Stimulated activated naive B cell treated with anti-CD40 and anti-IgM and Interleukin-4, amounts not matched to agents 10 μg/mL and 1 μg/mL and 100 μg/mL, for 72 hours (primary cell): ENCODE data around the gene CSMD2.

Experiments used
- ATAC-seq, 2 donors: fragments of 150-1000 bp; cut with Tn5 transposase; replicated peaks; 2 replicates each; pipeline ENCODE4 v1.10.0; 2021; ENCODE audit warnings: moderate library complexity in 1 of 2
- DNase-seq: peaks from one replicate; pipeline ENCODE4 v3.0.0; 2021
- H3K27ac Mint-ChIP-seq: one replicate; pipeline ENCODE4 v1.8.0; 2022; ENCODE audit warnings: mild to moderate bottlenecking, mixed read lengths
- H3K27me3 Mint-ChIP-seq, 2 donors: one replicate each; pipeline ENCODE4 v1.8.0; 2022; ENCODE audit warnings: mixed read lengths in 2 of 2
- H3K36me3 Mint-ChIP-seq, 2 donors: one replicate each; pipeline ENCODE4 v1.8.0; 2022; ENCODE audit warnings: mixed read lengths in 2 of 2, mild to moderate bottlenecking in 1 of 2
- H3K4me1 Mint-ChIP-seq, 2 donors: one replicate each; pipeline ENCODE4 v1.8.0; 2022; ENCODE audit warnings: mixed read lengths in 2 of 2, mild to moderate bottlenecking in 1 of 2
- H3K4me3 Mint-ChIP-seq, 2 donors: one replicate each; pipeline ENCODE4 v1.8.0; 2022; ENCODE audit warnings: mild to moderate bottlenecking in 2 of 2, mixed read lengths in 2 of 2, moderate library complexity in 1 of 2
- H3K9me3 Mint-ChIP-seq, 2 donors: one replicate each; pipeline ENCODE4 v1.8.0; 2022; ENCODE audit warnings: mixed read lengths in 2 of 2, mild to moderate bottlenecking in 1 of 2

CSMD2 gene

DNA sequence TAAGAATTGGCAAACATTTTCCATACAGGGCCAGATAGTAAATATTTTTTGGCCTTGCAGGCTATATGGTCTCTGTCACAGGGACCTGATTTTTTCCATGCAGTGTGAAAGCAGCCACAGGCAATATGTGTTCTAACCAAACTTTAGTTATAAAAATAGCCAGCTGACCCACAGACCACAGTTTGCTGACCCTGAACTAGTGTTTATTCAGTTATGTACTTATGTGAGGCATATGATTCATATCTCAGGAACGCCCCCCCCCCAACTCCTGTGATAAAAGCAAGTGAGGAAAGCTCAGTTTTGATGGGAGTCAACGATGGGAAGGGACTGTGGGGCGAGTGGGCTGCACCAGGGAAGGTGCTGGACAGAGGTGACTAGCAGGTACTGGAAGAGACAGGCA is 221.1 kb downstream of the CSMD2 start:
- Mint-ChIP-seq H3K27me3 (no peaks in the 10 kb centered on the region), H3K36me3 (peaks cover 0 to under 1% of the 10 kb centered on the region in 2 donors)

DNA sequence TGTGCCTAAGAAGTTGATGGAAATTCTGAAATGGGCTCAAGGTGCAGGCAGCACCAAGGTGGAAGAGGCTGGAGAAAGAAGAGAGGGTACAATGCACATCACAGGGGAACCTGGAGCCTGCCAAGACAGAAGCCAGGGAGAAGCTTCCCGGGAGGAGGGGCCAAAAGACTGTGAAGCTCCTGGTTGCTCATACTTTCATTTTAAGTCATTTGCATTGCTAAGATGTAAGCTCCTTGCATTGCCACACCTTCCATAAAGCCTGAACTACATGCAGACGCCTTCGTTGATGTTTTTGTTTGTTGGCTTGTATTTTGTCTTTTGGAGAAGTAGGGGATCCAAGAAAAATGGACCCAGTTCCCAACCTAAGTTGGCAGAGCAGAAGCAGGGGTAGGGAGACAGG is 232.2 kb downstream of the CSMD2 start:
- DNase-seq, result no peak
- Mint-ChIP-seq H3K27ac (no peak overlapping the region), H3K4me3 (no peak overlapping the region), H3K4me1 (no peaks in the 10 kb centered on the region), H3K36me3 (no peaks in the 10 kb centered on the region), H3K9me3 (peaks cover 0 to 3% of the 10 kb centered on the region in 2 donors), H3K27me3 (peaks cover 14 to 22% of the 10 kb centered on the region in 2 donors)
- no peak for ATAC-seq

More for the DNA sequence above, 221.1 kb downstream of the CSMD2 start:
- peaks cover 3% of the 10 kb centered on the region in 2 donors for H3K9me3 Mint-ChIP-seq
- ATAC-seq (no peak), DNase-seq (no peak)
- no peak overlapping the region for H3K27ac Mint-ChIP-seq
- H3K4me1 Mint-ChIP-seq, result no peaks in the 10 kb centered on the region
- no peak overlapping the region for H3K4me3 Mint-ChIP-seq

DNA sequence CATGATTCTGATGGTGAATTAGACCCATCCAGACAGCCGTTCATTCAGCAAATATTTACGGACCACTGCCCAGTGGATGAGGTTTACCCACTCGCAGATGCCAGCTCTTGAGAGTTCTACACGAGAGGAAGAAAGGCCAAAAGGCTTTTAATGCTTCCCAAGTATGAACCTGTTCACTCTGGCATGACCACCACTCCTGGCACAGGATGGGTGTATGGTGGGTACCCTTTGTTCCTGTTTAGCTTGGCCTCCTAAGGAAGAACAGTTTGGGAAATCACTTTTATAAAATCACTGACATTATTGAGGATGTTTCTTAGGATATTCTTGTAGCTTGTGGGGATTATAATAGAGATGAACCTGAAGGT is 233.9 kb downstream of the CSMD2 start:
- Mint-ChIP-seq H3K27me3 (peaks cover 14 to 22% of the 10 kb centered on the region in 2 donors), H3K4me1 (no peaks in the 10 kb centered on the region), H3K9me3 (no peaks in the 10 kb centered on the region), H3K4me3 (no peak overlapping the region), H3K27ac (no peak overlapping the region), H3K36me3 (no peaks in the 10 kb centered on the region)
- ATAC-seq (no peak), DNase-seq (no peak)

DNA sequence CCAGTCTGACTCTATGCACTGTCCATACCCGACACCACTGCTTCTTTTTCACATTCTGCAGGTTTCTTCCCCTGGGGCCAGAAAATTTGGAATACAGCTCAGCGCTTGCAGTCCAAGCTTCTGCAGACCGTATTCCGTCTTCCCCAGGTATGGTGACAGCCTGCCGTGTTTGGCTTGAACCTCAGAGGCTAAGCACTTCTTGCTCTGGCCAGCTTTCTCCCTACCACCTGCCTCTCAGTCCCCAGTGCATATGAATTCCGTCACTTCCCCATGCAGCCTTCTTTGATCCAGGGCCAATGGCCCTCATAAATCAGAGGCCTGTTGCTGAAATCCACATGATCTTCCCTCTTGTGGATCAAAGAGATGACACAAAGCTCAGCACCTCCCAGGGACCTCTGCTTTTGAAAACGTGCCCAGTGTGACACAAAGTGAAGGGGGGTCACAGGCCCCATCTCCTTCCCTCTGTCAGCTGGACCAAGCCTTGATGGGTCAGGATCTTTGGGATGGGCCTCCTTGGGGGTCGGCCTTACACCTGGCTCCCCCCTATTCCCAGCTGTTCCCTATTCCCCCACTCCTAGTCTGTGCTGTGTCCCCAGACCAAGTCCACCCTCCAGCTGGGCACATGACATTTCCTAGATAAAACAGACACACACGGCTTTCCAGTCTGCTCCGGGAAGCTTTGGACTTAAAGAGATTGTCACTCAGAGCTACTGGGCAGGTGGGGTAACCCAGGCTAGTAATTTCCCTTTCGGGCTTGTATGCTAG is 234.5 kb downstream of the CSMD2 start:
- H3K36me3 Mint-ChIP-seq, result no peaks in the 10 kb centered on the region
- H3K4me3 Mint-ChIP-seq, result no peak overlapping the region
- H3K27me3 Mint-ChIP-seq, result peaks cover 14 to 22% of the 10 kb centered on the region in 2 donors
- H3K27ac Mint-ChIP-seq, result no peak overlapping the region
- ATAC-seq (no peak), DNase-seq (no peak)
- peaks cover 2 to 4% of the 10 kb centered on the region in 2 donors for H3K9me3 Mint-ChIP-seq
- H3K4me1 Mint-ChIP-seq, result no peaks in the 10 kb centered on the region

DNA sequence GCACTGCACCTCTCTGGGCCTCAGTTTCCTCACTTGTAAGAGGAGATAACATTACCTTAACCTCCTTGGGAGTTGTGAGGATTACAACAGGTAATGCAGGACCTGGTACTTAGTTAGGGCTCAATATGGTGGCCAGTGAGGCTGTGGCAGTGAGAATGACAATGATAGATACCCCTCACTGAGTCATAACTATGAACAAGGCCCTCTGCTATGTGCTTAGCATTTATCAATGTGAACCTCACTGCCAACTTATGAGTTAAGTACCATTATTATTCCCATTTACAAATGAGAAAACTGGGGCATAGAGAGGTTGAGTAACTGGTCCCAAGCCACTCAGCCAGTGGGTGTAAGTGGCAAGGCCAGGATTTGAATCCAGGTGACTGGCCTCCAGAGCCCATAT is 236.8 kb downstream of the CSMD2 start:
- no peaks in the 10 kb centered on the region for H3K4me1 Mint-ChIP-seq
- ATAC-seq (no peak), DNase-seq (no peak)
- no peak overlapping the region for H3K27ac Mint-ChIP-seq
- H3K9me3 Mint-ChIP-seq, result peaks cover 4 to 15% of the 10 kb centered on the region in 2 donors
- no peak overlapping the region for H3K4me3 Mint-ChIP-seq
- H3K36me3 Mint-ChIP-seq, result no peaks in the 10 kb centered on the region
- peaks cover 14% of the 10 kb centered on the region in 2 donors for H3K27me3 Mint-ChIP-seq

DNA sequence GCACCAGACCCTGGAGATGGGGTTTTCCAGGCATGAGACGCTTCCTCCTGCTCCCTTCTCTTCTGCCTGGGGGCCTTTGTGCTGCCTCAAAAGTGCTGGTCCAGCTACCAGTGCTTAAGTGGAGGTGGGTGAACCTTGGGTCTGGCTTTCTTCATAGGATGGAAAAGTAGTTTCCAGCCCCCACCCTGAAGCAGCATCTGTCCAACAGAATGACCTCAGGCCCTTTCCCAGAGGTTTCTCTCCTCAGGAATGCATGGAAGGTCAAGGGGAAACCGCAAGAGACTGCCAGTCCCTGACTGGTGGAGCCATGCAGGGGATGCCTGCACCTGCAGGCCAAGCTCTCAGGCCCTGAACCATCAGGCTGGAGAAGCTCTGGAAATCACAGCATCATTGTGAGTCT is 237.3 kb downstream of the CSMD2 start:
- Mint-ChIP-seq H3K27me3 (peaks cover 10 to 12% of the 10 kb centered on the region in 2 donors), H3K27ac (no peak overlapping the region), H3K4me1 (no peaks in the 10 kb centered on the region), H3K36me3 (no peaks in the 10 kb centered on the region), H3K9me3 (peaks cover 5 to 15% of the 10 kb centered on the region in 2 donors), H3K4me3 (no peak overlapping the region)
- ATAC-seq, result no peak
- DNase-seq, result no peak

DNA sequence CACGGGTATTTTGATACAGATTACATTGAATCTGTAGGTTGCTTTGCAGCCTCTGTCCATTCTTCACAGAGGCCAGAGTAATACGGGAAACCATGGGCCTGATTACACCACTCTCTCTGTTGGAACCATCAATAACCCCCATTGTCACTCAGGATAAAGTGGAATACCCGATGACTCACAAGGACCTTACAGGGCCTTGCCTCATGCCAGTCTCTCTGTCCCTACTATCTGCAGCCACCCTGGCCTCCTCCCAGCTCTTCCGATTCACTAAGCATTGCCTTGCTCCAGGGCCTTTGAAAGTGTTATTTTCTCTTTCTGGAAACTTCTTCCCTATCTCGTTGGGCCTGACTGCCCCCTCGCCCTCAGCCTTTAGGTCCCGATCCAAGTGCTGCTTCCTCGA is 239.4 kb downstream of the CSMD2 start:
- Mint-ChIP-seq H3K4me3 (no peak overlapping the region), H3K4me1 (no peaks in the 10 kb centered on the region), H3K36me3 (no peaks in the 10 kb centered on the region), H3K9me3 (peaks cover 5 to 20% of the 10 kb centered on the region in 2 donors), H3K27ac (no peak overlapping the region), H3K27me3 (peaks cover 0 to 3% of the 10 kb centered on the region in 2 donors)
- DNase-seq (no peak), ATAC-seq (no peak)

DNA sequence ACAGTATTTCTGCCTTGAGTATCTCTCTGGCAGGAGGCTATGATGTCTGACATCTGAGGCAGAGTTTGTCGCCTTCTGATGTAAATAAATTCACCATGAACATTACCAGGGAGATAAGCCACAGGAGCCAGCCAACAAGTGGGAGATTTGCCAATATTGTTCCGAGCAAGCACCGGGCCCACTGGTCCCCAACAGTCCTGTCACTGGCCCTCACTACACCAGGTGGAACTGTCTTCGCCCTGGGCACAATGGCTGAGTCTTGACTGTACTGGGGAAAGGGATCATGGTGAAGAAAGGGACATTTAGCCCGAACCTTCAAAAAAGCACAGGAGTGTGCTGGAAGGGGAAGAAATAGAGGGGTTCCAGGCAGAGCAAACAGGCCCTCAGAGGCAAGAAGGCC is 243.7 kb downstream of the CSMD2 start:
- no peaks in the 10 kb centered on the region for H3K36me3 Mint-ChIP-seq
- H3K9me3 Mint-ChIP-seq, result peaks cover 8 to 23% of the 10 kb centered on the region in 2 donors
- no peak overlapping the region for H3K4me3 Mint-ChIP-seq
- no peaks in the 10 kb centered on the region for H3K4me1 Mint-ChIP-seq
- DNase-seq (no peak), ATAC-seq (no peak)
- H3K27ac Mint-ChIP-seq, result no peak overlapping the region
- H3K27me3 Mint-ChIP-seq, result peaks cover 5 to 6% of the 10 kb centered on the region in 2 donors

DNA sequence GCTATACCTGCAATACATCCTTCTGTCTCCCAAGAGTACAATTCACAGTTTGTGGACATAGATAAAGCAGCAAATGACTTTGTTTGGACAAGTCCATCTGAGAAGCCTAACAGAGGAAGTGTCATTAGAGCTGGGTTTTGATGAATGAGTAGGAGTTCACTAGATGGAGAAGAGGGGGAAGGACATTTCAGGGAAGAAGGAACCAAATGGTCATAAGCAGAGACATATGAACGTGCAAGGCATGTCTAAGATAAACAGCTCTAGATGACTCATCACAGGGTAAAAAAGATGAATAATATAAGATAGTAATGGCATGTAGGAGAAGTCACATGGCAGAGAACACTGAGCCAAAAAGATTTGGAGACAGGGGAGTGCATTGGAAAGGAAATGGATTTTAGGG is 246.7 kb downstream of the CSMD2 start:
- Mint-ChIP-seq H3K36me3 (no peaks in the 10 kb centered on the region), H3K4me3 (no peak overlapping the region), H3K4me1 (no peaks in the 10 kb centered on the region), H3K9me3 (peaks cover 4 to 9% of the 10 kb centered on the region in 2 donors), H3K27ac (no peak overlapping the region), H3K27me3 (peaks cover 11 to 13% of the 10 kb centered on the region in 2 donors)
- DNase-seq (no peak), ATAC-seq (no peak)

DNA sequence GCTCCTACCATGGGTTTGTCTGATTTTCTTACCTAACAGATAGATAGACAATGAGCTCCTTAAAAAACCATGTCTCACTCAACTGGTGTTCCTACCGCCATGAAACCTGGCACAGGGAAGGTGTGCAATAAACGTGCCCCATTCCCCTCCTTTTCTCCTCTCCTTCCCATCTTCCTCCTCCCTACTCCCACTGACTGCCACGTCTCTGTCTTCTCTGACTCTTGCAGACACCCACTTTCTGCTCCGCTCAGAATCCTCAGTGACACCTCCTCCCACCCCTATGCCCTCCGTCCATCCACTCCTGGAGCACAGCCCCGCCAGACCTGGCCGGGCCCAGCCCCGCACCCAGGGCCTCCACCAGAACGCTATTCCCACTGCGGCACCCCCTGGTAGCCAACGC is 248.2 kb downstream of the CSMD2 start:
- no peak overlapping the region for H3K4me3 Mint-ChIP-seq
- H3K27ac Mint-ChIP-seq, result no peak overlapping the region
- no peaks in the 10 kb centered on the region for H3K36me3 Mint-ChIP-seq
- H3K4me1 Mint-ChIP-seq, result no peaks in the 10 kb centered on the region
- H3K27me3 Mint-ChIP-seq, result peaks cover 11 to 18% of the 10 kb centered on the region in 2 donors
- H3K9me3 Mint-ChIP-seq, result peaks cover 3 to 7% of the 10 kb centered on the region in 2 donors
- DNase-seq, result no peak
- no peak for ATAC-seq

DNA sequence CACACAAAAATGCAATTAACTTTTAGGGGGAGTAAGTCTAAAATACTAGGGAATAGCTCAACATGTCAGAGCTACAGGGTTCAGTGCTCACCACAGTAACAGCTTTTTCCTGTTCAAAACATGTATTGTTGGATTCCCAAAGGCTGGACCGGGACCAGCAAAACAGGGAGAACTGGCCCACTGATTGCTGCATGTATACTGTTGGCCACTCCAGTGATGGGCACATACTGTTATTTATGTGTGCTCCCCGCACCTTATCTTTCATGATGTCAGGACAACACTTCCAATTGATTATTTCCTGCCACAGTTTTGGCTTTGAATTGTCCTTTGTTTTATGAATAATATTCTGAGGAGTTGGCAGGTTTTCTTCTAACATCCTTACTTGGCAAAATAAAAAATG is 250.5 kb downstream of the CSMD2 start:
- DNase-seq (no peak), ATAC-seq (no peak)
- Mint-ChIP-seq H3K4me3 (no peak overlapping the region), H3K27ac (no peak overlapping the region), H3K36me3 (no peaks in the 10 kb centered on the region), H3K4me1 (no peaks in the 10 kb centered on the region), H3K27me3 (peaks cover 11 to 20% of the 10 kb centered on the region in 2 donors), H3K9me3 (peaks cover 0 to 1% of the 10 kb centered on the region in 2 donors)

DNA sequence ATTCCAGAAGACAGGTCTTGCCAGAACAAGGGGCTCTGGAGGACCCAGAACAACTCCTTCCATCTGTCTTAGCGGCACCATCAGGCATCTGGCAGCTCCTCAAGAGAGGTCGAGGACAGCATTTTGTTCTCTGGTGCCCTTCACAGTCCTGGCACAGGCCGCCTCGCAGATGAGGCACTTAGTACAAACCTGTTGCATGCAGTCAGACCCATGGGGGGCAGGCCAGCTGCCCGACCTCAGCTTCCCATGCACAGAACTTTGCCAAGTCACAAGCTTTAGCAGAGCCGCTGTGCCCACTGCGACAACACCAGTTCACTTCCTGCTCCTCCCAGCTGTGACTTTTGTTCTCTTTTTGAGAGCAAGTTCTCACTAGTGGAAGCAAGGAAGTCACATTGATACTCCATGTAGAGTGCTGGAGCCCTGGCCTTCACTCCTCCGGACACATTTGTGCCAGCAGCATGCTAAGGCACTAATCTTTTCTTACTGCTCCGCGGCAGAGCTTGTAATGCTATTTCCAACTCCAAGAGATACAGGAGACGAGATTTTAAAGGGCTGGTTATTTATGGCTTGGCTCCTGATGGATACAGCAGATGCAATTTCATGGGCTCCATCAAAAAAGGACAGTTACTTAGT is 256.6 kb downstream of the CSMD2 start:
- no peak for DNase-seq
- no peaks in the 10 kb centered on the region for H3K4me1 Mint-ChIP-seq
- H3K27me3 Mint-ChIP-seq, result peaks cover 4 to 11% of the 10 kb centered on the region in 2 donors
- H3K27ac Mint-ChIP-seq, result no peak overlapping the region
- ATAC-seq, result no peak
- no peaks in the 10 kb centered on the region for H3K36me3 Mint-ChIP-seq
- H3K4me3 Mint-ChIP-seq, result no peak overlapping the region
- H3K9me3 Mint-ChIP-seq, result peaks cover 0 to 7% of the 10 kb centered on the region in 2 donors

DNA sequence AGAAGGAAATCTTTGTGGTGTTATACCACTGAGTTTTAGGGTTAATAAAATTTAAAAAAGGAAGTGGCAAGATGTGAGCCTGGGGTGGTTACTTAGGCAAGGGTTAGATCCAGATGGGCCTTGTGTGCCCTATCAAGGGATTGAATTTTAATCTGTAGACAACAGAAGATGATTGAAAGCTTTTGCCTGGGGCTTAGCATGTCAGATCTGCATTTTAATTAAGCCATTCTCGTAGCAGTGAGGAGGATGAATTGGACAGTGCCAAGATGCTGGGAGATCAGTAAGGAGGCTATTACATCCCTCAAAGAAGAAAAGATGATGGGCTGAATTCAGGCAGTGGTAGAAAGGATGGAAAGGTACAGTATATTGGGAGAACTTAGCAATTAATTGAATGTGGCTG is 258.9 kb downstream of the CSMD2 start:
- Mint-ChIP-seq H3K27me3 (peaks cover 5% of the 10 kb centered on the region in 2 donors), H3K9me3 (peaks cover 0 to 7% of the 10 kb centered on the region in 2 donors), H3K36me3 (no peaks in the 10 kb centered on the region), H3K27ac (no peak overlapping the region), H3K4me3 (no peak overlapping the region), H3K4me1 (no peaks in the 10 kb centered on the region)
- ATAC-seq (no peak), DNase-seq (no peak)

DNA sequence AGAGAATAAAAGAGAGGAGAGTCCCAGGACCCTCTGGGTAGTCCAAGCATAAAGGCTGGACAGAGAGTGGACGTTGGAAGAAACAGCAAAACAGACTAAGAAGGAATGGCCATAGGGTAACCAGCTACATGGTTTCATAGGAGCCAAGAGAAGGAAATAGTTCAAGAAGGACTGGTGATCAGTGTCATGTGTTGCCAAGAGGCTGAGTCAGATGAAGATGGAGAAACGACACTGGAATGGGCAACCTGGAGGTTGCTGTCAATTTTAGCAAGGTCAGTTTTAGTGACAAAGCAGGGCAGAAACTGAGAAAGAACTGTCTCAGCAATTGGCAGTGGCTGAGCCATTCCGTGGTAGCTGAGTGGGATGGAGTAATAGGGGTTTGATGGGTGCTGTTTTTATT is 259.8 kb downstream of the CSMD2 start:
- Mint-ChIP-seq H3K27ac (no peak overlapping the region), H3K4me3 (no peak overlapping the region), H3K27me3 (peaks cover 5 to 11% of the 10 kb centered on the region in 2 donors), H3K9me3 (peaks cover 0 to 7% of the 10 kb centered on the region in 2 donors), H3K4me1 (no peaks in the 10 kb centered on the region), H3K36me3 (no peaks in the 10 kb centered on the region)
- ATAC-seq, result no peak
- no peak for DNase-seq

DNA sequence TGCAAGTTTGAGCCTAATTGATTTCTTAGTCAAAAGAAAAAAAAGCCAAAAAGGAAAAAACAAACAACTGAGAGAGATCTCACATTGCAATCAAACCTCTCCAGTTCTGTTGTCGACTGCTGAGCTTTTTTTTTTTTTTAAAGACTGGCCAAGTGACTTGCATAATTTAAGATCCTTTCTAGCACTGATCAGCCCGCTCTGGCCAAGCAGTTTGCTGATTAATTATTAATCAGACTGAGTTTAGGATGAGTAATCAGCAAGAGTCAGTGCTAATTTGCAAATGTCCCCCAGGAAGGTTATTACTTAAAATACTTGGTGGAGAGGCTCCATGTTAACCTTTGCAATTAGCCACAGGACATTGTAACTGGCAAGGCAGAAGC is 261.8 kb downstream of the CSMD2 start:
- H3K27me3 Mint-ChIP-seq, result peaks cover 0 to 11% of the 10 kb centered on the region in 2 donors
- peaks cover 0 to 7% of the 10 kb centered on the region in 2 donors for H3K9me3 Mint-ChIP-seq
- ATAC-seq (peak; percentile 27 to 43), DNase-seq (no peak)
- no peaks in the 10 kb centered on the region for H3K4me1 Mint-ChIP-seq
- no peaks in the 10 kb centered on the region for H3K36me3 Mint-ChIP-seq
- no peak overlapping the region for H3K4me3 Mint-ChIP-seq
- H3K27ac Mint-ChIP-seq, result no peak overlapping the region
